ENCODE results near the gene MN1.
A peak's percentile ranks its signal among the peaks of the same experiment; 100 is the strongest.

The MN1 gene

GRCh38 chr22:27845644-27846043 lies 44.1 kb upstream of the MN1 start:
- DNase-seq = peak; percentile 48
- H3K23ac ChIP-seq (ENCODE audit: low read length) = no peak overlapping the region

DNA sequence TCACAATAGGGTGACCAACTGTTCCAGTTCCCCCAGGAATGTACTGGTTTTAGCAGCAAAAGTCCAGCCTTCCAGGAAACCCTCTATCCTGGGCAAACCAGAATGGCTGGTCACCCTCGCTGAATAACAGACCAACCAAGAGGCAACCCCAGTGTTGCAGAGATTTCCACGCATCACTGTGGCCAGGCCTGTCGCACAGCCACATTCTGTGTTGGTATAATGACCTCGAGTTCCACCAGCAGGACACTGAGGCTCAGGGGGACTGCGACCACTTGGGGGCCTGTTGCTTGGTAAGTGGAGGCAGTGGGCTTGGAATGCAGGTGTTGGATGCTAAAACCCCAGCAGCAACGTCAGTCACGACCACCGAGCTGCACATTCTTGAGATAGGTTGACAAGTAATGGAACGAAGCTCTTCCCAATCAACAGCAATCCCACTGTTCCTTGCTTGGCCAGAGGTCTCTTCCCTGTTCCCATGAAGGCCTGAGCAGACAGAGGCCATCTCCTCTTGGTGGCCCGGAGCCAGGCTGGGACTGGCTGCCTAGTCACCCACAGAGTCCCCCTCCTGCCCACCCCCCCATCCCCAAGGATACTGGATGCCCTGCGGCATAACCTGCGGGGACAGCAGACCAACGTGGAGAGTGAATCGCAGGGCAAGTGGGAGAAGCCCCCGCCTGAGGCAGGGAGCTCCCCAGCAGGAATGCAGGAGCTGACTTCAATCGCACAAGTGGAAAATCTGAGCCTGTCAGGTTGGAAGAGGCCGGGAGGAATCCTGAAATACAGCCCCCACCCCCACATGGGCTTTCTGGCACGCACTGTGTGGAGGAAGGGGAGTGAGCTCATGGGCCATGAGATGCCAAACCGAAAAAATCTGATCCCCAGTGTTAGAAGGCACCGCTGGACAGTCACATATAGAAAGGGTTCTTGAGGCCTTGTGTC lies 43.4 kb upstream of the MN1 start:
- H3K27me3 ChIP-seq (ENCODE audit: insufficient read depth, low read length, poor library complexity) = no peaks in the 10 kb centered on the region
- H3K4ac ChIP-seq (ENCODE audit: low read depth, low read length) = no peak overlapping the region
- H3K79me2 ChIP-seq (ENCODE audit: control insufficient read depth, insufficient read depth, low read length) = no peaks in the 10 kb centered on the region
- no peak overlapping the region for H2BK15ac ChIP-seq (replicated peaks; ENCODE audit: low read depth)
- H3K36me3 ChIP-seq (ENCODE audit: control insufficient read depth, insufficient read depth, low read length) = no peaks in the 10 kb centered on the region
- H2BK120ac ChIP-seq (ENCODE audit: low read depth, low read length) = no peak overlapping the region
- H3K9ac ChIP-seq (ENCODE audit: low read length) = no peak overlapping the region
- H2BK5ac ChIP-seq (ENCODE audit: low read length) = no peak overlapping the region
- no peak overlapping the region for H3K56ac ChIP-seq (ENCODE audit: low read length)
- H3K4me1 ChIP-seq (ENCODE audit: control insufficient read depth, low read depth, low read length) = peaks cover 5% of the 10 kb centered on the region
- WGBS (ENCODE audit: extremely low coverage, insufficient coverage, low lambda C conversion rate) = no CpG with 5 or more reads among the region's 20 CpGs
- no peak overlapping the region for H3K18ac ChIP-seq (ENCODE audit: low read length)
- H3K27ac ChIP-seq (ENCODE audit: low read depth, low read length) = no peak overlapping the region
- H2AK5ac ChIP-seq (ENCODE audit: low read length) = no peak overlapping the region
- no peak overlapping the region for H3K4me2 ChIP-seq (ENCODE audit: low read length)
- no peak overlapping the region for H3K4me3 ChIP-seq (ENCODE audit: low read length)
- H4K8ac ChIP-seq (ENCODE audit: low read depth, low read length) = no peak overlapping the region
- H3K79me1 ChIP-seq (ENCODE audit: low read length) = no peaks in the 10 kb centered on the region
- H4K5ac ChIP-seq (ENCODE audit: low read length) = no peak overlapping the region
- H3K23ac ChIP-seq (ENCODE audit: low read length) = no peak overlapping the region
- peak; percentile 65 for DNase-seq

More at GRCh38 chr22:27845644-27846043, 44.1 kb upstream of the MN1 start:
- Histone ChIP-seq H2BK120ac (ENCODE audit: low read depth, low read length) (no peak overlapping the region), H3K79me2 (ENCODE audit: control insufficient read depth, insufficient read depth, low read length) (no peaks in the 10 kb centered on the region), H3K4ac (ENCODE audit: low read depth, low read length) (no peak overlapping the region), H2AK5ac (ENCODE audit: low read length) (no peak overlapping the region), H3K4me2 (ENCODE audit: low read length) (no peak overlapping the region), H3K18ac (ENCODE audit: low read length) (no peak overlapping the region), H3K27me3 (ENCODE audit: insufficient read depth, low read length, poor library complexity) (no peaks in the 10 kb centered on the region), H3K4me3 (ENCODE audit: low read length) (no peak overlapping the region), H3K79me1 (ENCODE audit: low read length) (no peaks in the 10 kb centered on the region), H3K56ac (ENCODE audit: low read length) (no peak overlapping the region), H3K27ac (ENCODE audit: low read depth, low read length) (no peak overlapping the region), H4K8ac (ENCODE audit: low read depth, low read length) (no peak overlapping the region), H2BK15ac (replicated peaks; ENCODE audit: low read depth) (no peak overlapping the region), H2BK5ac (ENCODE audit: low read length) (no peak overlapping the region), H4K5ac (ENCODE audit: low read length) (no peak overlapping the region), H3K9ac (ENCODE audit: low read length) (no peak overlapping the region), H3K4me1 (ENCODE audit: control insufficient read depth, low read depth, low read length) (peaks cover 5% of the 10 kb centered on the region), H3K36me3 (ENCODE audit: control insufficient read depth, insufficient read depth, low read length) (no peaks in the 10 kb centered on the region)
- WGBS (ENCODE audit: extremely low coverage, insufficient coverage, low lambda C conversion rate) = no CpG with 5 or more reads among the region's 7 CpGs

- H3K4me3 ChIP-seq (ENCODE audit: low read length) = no peak overlapping the region
- no peak overlapping the region for H2BK120ac ChIP-seq (ENCODE audit: low read depth, low read length)
- no peaks in the 10 kb centered on the region for H3K36me3 ChIP-seq (ENCODE audit: control insufficient read depth, insufficient read depth, low read length)
- no peak overlapping the region for H3K9ac ChIP-seq (ENCODE audit: low read length)
- WGBS (ENCODE audit: extremely low coverage, insufficient coverage, low lambda C conversion rate) = no CpG with 5 or more reads among the region's 6 CpGs
- H3K18ac ChIP-seq (ENCODE audit: low read length) = no peak overlapping the region
- no peak overlapping the region for H3K27ac ChIP-seq (ENCODE audit: low read depth, low read length)
- H4K8ac ChIP-seq (ENCODE audit: low read depth, low read length) = no peak overlapping the region
- no peak overlapping the region for H2BK5ac ChIP-seq (ENCODE audit: low read length)
- no peak overlapping the region for H2AK5ac ChIP-seq (ENCODE audit: low read length)
- H3K4me2 ChIP-seq (ENCODE audit: low read length) = no peak overlapping the region
- H3K4me1 ChIP-seq (ENCODE audit: control insufficient read depth, low read depth, low read length) = peaks cover 5% of the 10 kb centered on the region
- no peak overlapping the region for H4K5ac ChIP-seq (ENCODE audit: low read length)
- no peaks in the 10 kb centered on the region for H3K79me2 ChIP-seq (ENCODE audit: control insufficient read depth, insufficient read depth, low read length)
- no peak overlapping the region for H3K4ac ChIP-seq (ENCODE audit: low read depth, low read length)
- no peak overlapping the region for H2BK15ac ChIP-seq (replicated peaks; ENCODE audit: low read depth)
- no peak overlapping the region for H3K56ac ChIP-seq (ENCODE audit: low read length)
- no peaks in the 10 kb centered on the region for H3K79me1 ChIP-seq (ENCODE audit: low read length)
- no peak for DNase-seq
- H3K27me3 ChIP-seq (ENCODE audit: insufficient read depth, low read length, poor library complexity) = no peaks in the 10 kb centered on the region
- no peak overlapping the region for H3K23ac ChIP-seq (ENCODE audit: low read length)
These were observed 42.7 kb upstream of the MN1 start for GRCh38 chr22:27844256-27844655.

GRCh38 chr22:27843441-27843840 lies 41.9 kb upstream of the MN1 start:
- Histone ChIP-seq H3K27me3 (ENCODE audit: insufficient read depth, low read length, poor library complexity) (no peaks in the 10 kb centered on the region), H2BK120ac (ENCODE audit: low read depth, low read length) (no peak overlapping the region), H3K4me2 (ENCODE audit: low read length) (no peak overlapping the region), H4K5ac (ENCODE audit: low read length) (no peak overlapping the region), H3K36me3 (ENCODE audit: control insufficient read depth, insufficient read depth, low read length) (no peaks in the 10 kb centered on the region), H3K9ac (ENCODE audit: low read length) (no peak overlapping the region), H3K4me3 (ENCODE audit: low read length) (no peak overlapping the region), H3K56ac (ENCODE audit: low read length) (no peak overlapping the region), H3K4me1 (ENCODE audit: control insufficient read depth, low read depth, low read length) (peaks cover 5% of the 10 kb centered on the region), H3K79me1 (ENCODE audit: low read length) (no peaks in the 10 kb centered on the region), H4K8ac (ENCODE audit: low read depth, low read length) (no peak overlapping the region), H3K79me2 (ENCODE audit: control insufficient read depth, insufficient read depth, low read length) (no peaks in the 10 kb centered on the region), H2BK5ac (ENCODE audit: low read length) (no peak overlapping the region), H3K4ac (ENCODE audit: low read depth, low read length) (no peak overlapping the region), H3K18ac (ENCODE audit: low read length) (no peak overlapping the region), H2AK5ac (ENCODE audit: low read length) (no peak overlapping the region), H2BK15ac (replicated peaks; ENCODE audit: low read depth) (no peak overlapping the region), H3K27ac (ENCODE audit: low read depth, low read length) (no peak overlapping the region), H3K23ac (ENCODE audit: low read length) (no peak overlapping the region)
- no peak for DNase-seq
- no CpG with 5 or more reads among the region's 7 CpGs for WGBS (ENCODE audit: extremely low coverage, insufficient coverage, low lambda C conversion rate)

DNA sequence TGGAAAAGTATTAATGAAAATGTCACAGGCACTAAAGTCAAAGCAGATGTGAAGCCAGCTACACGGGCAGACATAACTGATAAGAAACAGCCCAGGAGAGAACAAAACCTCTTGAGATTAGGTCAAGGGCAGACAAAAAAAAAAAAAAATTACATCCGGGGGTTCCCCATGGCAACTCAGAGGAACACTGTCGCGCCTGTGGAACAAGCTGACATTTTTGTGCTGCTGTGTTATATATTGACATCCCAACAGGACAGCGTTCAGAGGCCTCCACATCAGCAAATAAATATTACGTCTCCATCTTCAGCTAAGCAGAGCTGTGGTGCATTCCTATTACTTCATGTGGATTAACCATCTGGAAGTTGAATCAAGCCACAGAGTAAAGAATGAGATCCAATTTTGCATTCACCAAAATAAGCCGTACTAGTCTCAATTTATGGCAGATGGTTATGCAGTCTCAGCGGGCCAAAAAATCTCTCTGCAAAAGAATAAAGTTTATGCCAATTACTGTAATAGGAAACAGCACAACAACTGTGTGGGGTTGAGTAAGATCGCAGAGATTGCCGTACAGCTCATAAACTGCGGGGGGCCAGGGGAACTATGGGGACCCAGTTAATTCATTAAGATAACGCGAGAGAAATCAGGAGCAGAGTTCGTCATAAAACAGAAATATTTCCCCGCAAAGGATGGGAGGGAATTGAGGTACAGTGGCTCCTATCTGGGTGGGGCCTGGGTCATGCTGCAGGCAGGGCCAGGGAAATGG lies 41.3 kb upstream of the MN1 start:
- Histone ChIP-seq H2BK120ac (ENCODE audit: low read depth, low read length) (no peak overlapping the region), H3K79me1 (ENCODE audit: low read length) (no peaks in the 10 kb centered on the region), H2BK15ac (replicated peaks; ENCODE audit: low read depth) (no peak overlapping the region), H4K5ac (ENCODE audit: low read length) (no peak overlapping the region), H3K4me3 (ENCODE audit: low read length) (no peak overlapping the region), H3K27me3 (ENCODE audit: insufficient read depth, low read length, poor library complexity) (no peaks in the 10 kb centered on the region), H3K4me1 (ENCODE audit: control insufficient read depth, low read depth, low read length) (peaks cover 5% of the 10 kb centered on the region), H3K4ac (ENCODE audit: low read depth, low read length) (no peak overlapping the region), H3K9ac (ENCODE audit: low read length) (no peak overlapping the region), H3K79me2 (ENCODE audit: control insufficient read depth, insufficient read depth, low read length) (no peaks in the 10 kb centered on the region), H2AK5ac (ENCODE audit: low read length) (no peak overlapping the region), H2BK5ac (ENCODE audit: low read length) (no peak overlapping the region), H3K56ac (ENCODE audit: low read length) (no peak overlapping the region), H3K23ac (ENCODE audit: low read length) (no peak overlapping the region), H3K27ac (ENCODE audit: low read depth, low read length) (no peak overlapping the region), H3K4me2 (ENCODE audit: low read length) (no peak overlapping the region), H3K36me3 (ENCODE audit: control insufficient read depth, insufficient read depth, low read length) (no peaks in the 10 kb centered on the region), H4K8ac (ENCODE audit: low read depth, low read length) (no peak overlapping the region), H3K18ac (ENCODE audit: low read length) (no peak overlapping the region)
- WGBS (ENCODE audit: extremely low coverage, insufficient coverage, low lambda C conversion rate) = no CpG with 5 or more reads among the region's 15 CpGs
- no peak for DNase-seq
